Pancreas (tissue), 10 donors: Measurements from ENCODE around the gene CCDC32. TPM values are rescaled to one million over a fixed set of nuclear protein-coding genes. Genes with fewer than 3 reads are reported as not detected.

Source experiments
- ATAC-seq, 4 donors: fragments of 200-7000 bp; cut with Tn5 transposase; one replicate each; pipeline versions ENCODE4 v1.8.0 to v1.9.1; 2020; ENCODE audit warnings: mild to moderate bottlenecking in 4 of 4, moderate library complexity in 4 of 4
- DNase-seq, 6 donors: peaks; one replicate each; pipeline ENCODE4 v3.0.0-alpha.2; 2020
- FAIRE-seq: peaks from 2 replicates; lab custom pipeline; 2012; peaks lifted over from hg19 to GRCh38; lab: Jason Lieb, UNC
- H3K27ac ChIP-seq, 4 donors: fragments of 200-600 bp; sonication (generic); 1 replicate in 3 of 4; 2 replicates in 1 of 4; pipeline versions ENCODE4 v1.5.0 to v1.8.0; 2020
- H3K27me3 ChIP-seq, 4 donors: fragments of 200-600 bp; one replicate each; pipeline ENCODE4 v1.8.0; 2021
- H3K36me3 ChIP-seq, 3 donors: fragments of 200-600 bp; sonication (generic) in 1 of 3; one replicate each; pipeline versions ENCODE4 v1.5.0 to v1.8.0; 2020 to 2021
- H3K4me1 ChIP-seq, 3 donors: fragments of 200-600 bp; one replicate each; pipeline ENCODE4 v1.8.0; 2021
- H3K4me3 ChIP-seq, 4 donors: fragments of 200-600 bp; sonication (generic) in 2 of 4; one replicate each; pipeline versions ENCODE4 v1.5.0 to v1.8.0; 2020 to 2021
- H3K9me3 ChIP-seq, 4 donors: fragments of 200-600 bp; one replicate each; pipeline ENCODE4 v1.8.0; 2021
- WGBS, 2 donors: extraction: QIAGEN DNeasy Blood & Tissue Kit; methylation state at CpG; one replicate each; pipeline ENCODE4 v1.1.7; 2013; 5-methylcytosine and 5-hydroxymethylcytosine counted together
- intact Hi-C, 3 donors: fragments of 100-400 bp; cut with DNase I; formaldehyde crosslinking; loops; one replicate each; pipeline versions ENCODE4 v1.11.1 to v1.14.2; 2022
- polyA plus RNA-seq, 2 donors: library from polyadenylated mRNA; stranded (reverse); fragments of 200-250 nt; gene quantifications; one replicate each; pipeline ENCODE4 v1.2.3, GENCODE V29; 2013
- total RNA-seq, 6 donors: library from RNA; stranded (reverse); fragmentation: NEBNext Ultra II Directional in 4 of 6; extraction: Animal tissue kit (Norgen Biotek cat#: 25700) in 4 of 6; gene quantifications; one replicate each; pipeline versions ENCODE4 v1.2.1 to v1.2.4, GENCODE V29; 2021 to 2023
- TF ChIP-seq, protein P1 (sequence below), 4 donors: fragments of 200-600 bp; sonication (generic) in 3 of 4; IDR thresholded peaks; one replicate each; pipeline versions ENCODE4 v1.5.0 to v1.8.0; 2021; ENCODE audit warnings: antibody characterized with exemption in 4 of 4
- donor health status: healthy with polysubstance abuse.
- donor health status: DM: no; HTN: no; CAD: no; lungs with moderate emphysema.
- donor health status: DM: no; HTN: no; CAD: no.
- donor health status: control.
- donor health status: control.
- donor health status: Bipolar disorder and iron deficiency.
- donor health status: DM: yes; HTN: yes; CAD: no.
- donor health status: DM: no; HTN: no; CAD: no.
- donor health status: DM: no; HTN: no; CAD: no.
- donor health status: DM: yes; HTN: yes; CAD: no.

Gene CCDC32
- total and polyA plus RNA-seq, 8 donors = 13.5 to 22.6 (median 16.1) TPM

DNA sequence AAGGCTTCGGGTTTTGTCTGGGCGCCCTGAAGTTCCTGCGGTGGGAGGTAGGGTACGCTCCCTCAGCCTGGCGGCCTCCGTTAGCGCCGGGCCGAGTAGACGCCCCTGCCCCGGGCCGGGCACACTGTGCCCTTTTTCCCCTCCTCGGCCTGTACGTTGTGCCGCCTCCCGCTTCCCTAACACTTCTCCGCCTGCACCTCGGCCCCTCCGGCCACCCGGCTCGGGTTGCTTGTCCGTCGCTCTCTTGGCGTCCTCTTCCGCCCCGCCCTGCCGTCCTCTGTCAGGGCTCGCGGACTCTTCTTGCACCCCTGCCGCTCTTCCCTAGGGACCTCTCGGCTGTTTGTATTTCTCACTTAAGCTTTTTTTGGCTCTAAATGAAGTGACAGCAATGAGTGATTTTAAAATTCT is 29.6 kb upstream of the CCDC32 start:
- Histone ChIP-seq H3K4me3 (peak overlapping the region; percentile 36 to 67 (median 50)), H3K9me3 (no peaks in the 10 kb centered on the region), H3K36me3 (no peaks in the 10 kb centered on the region), H3K4me1 (peaks cover 3 to 8% (median 7%) of the 10 kb centered on the region in 3 donors), H3K27me3 (no peaks in the 10 kb centered on the region), H3K27ac (peak overlapping the region in 1 of 4 donors; percentile 93)
- intact Hi-C loops = no loop called here
- FAIRE-seq (no peak), DNase-seq (peak in 5 of 6 donors; percentile 16 to 83 (median 53)), ATAC-seq (peak; percentile 23 to 66 (median 52))
- TF ChIP-seq, protein P1, sequence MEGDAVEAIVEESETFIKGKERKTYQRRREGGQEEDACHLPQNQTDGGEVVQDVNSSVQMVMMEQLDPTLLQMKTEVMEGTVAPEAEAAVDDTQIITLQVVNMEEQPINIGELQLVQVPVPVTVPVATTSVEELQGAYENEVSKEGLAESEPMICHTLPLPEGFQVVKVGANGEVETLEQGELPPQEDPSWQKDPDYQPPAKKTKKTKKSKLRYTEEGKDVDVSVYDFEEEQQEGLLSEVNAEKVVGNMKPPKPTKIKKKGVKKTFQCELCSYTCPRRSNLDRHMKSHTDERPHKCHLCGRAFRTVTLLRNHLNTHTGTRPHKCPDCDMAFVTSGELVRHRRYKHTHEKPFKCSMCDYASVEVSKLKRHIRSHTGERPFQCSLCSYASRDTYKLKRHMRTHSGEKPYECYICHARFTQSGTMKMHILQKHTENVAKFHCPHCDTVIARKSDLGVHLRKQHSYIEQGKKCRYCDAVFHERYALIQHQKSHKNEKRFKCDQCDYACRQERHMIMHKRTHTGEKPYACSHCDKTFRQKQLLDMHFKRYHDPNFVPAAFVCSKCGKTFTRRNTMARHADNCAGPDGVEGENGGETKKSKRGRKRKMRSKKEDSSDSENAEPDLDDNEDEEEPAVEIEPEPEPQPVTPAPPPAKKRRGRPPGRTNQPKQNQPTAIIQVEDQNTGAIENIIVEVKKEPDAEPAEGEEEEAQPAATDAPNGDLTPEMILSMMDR (IDR thresholded peaks at IDR 0.05) = no peak
- 0% methylated on average over 31 of the region's 31 CpGs for WGBS, 2 donors

DNA sequence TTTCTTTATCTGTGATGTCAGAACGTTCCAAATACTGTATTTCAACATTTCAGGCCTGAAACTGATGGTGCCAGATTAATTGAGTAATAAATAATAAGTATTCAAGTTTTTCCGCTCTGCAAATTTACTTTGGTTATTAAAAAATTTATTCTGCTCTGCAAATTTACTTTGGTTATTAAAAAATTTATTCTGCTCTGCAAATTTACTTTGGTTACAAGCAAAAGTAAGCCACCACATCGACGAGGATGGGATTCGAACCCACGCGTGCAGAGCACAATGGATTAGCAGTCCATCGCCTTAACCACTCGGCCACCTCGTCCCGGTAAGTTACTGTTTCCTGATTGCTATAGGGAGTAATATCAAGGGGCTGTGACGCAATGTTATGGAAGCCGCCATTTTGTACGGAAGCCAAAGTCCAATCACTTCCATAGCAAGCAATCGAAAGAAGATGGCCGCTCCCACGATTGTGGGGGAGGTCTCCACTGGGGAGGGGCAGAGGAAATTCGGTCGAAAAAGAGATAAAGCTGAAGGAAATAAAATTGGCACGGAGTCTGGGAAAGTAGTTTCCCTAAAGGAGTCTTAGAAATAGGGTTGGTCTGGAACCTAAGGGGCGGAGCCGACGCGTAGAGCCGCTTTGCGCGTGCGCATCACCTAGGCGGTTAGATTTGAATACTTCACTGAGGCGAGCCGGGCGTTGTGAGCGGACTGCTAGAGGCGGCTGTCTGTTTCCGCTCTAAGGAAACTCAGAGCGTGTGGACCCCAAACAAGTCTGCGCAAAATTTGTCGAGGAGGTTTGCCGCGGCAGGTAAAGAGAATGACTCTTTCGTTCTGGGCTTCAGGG is 29.0 kb upstream of the CCDC32 start, which contains the start of gene KNL1:
Gene KNL1 (plus strand): TSS at position 662 of the 841 bp plus-strand sequence. CDS start 8,683 bp downstream, outside the sequence.
- ATAC-seq = peak; percentile 93 to 97 (median 93)
- 2% methylated on average over 41 of the region's 41 CpGs for WGBS, 2 donors
- peak; percentile 17 for FAIRE-seq
- intact Hi-C loops = no loop called here
- H3K4me3 ChIP-seq = peak within 1 kb of the TSS; percentile 36 to 67 (median 50)
- H3K36me3 ChIP-seq = no peaks in the 10 kb centered on the region
- TF ChIP-seq, protein P1 (IDR thresholded peaks at IDR 0.05) = no peak
- peak; percentile 87 to 96 (median 92) for DNase-seq
- H3K27me3 ChIP-seq = no peaks in the 10 kb centered on the region
- H3K9me3 ChIP-seq = no peaks in the 10 kb centered on the region
- peaks cover 3 to 8% (median 7%) of the 10 kb centered on the region in 3 donors for H3K4me1 ChIP-seq
- peak within 1 kb of the TSS; percentile 81 to 95 (median 92) for H3K27ac ChIP-seq

DNA sequence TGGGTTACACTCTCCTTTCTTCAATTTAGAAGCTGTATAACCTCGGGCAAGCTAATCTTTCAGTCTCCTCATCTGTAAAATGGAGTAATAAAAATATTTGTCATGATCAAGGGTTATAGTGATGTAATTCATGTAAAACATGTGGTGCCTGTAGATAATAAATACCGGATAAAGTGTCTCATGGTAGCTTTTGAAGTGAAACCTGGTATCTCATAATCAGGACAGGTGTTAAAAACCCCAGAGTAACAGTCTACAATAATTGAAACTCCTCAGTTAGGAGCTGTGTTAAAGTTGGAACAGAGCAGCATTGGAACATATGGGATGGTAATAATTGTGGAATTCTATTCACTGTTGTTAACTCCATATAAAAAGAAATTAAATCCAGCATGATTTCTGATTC is 28.3 kb upstream of the CCDC32 start:
- no peaks in the 10 kb centered on the region for H3K36me3 ChIP-seq
- no peak overlapping the region for H3K4me3 ChIP-seq
- H3K9me3 ChIP-seq = no peaks in the 10 kb centered on the region
- peaks cover 3 to 8% (median 7%) of the 10 kb centered on the region in 3 donors for H3K4me1 ChIP-seq
- no peak overlapping the region for H3K27ac ChIP-seq
- no peaks in the 10 kb centered on the region for H3K27me3 ChIP-seq
- 43 to 51% methylated on average over 2 of the region's 2 CpGs for WGBS, 2 donors
- intact Hi-C loops = no loop called here
- no peak for DNase-seq
- no peak for FAIRE-seq
- no peak for ATAC-seq
- TF ChIP-seq, protein P1 (IDR thresholded peaks at IDR 0.05) = no peak

DNA sequence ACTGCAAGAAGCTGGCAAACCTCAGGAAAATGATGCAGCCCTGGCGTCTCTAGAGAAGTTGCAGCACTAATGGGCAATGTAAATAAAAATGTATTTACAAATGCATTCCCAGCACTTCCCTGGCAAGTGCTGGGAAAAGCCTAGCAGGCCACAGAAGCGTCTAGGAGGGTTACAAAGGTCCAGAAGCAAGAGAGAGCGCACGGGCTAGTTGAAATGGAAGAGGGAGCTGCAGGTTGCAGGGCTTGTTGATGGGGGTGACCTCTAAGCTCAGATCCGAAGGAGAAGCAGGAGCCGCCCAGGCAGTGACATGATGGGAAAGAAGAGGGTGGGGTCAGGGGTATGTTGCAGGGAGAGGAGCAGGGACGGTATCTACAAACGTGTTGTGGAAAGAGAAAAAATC is 26.5 kb upstream of the CCDC32 start:
- DNase-seq (no peak), ATAC-seq (no peak), FAIRE-seq (no peak)
- Histone ChIP-seq H3K4me3 (no peak overlapping the region), H3K9me3 (no peaks in the 10 kb centered on the region), H3K4me1 (peaks cover 3 to 8% (median 7%) of the 10 kb centered on the region in 3 donors), H3K27me3 (no peaks in the 10 kb centered on the region), H3K27ac (no peak overlapping the region), H3K36me3 (no peaks in the 10 kb centered on the region)
- 68 to 70% methylated on average over 8 of the region's 8 CpGs for WGBS, 2 donors
- intact Hi-C loops = no loop called here
- TF ChIP-seq, protein P1 (IDR thresholded peaks at IDR 0.05) = no peak

DNA sequence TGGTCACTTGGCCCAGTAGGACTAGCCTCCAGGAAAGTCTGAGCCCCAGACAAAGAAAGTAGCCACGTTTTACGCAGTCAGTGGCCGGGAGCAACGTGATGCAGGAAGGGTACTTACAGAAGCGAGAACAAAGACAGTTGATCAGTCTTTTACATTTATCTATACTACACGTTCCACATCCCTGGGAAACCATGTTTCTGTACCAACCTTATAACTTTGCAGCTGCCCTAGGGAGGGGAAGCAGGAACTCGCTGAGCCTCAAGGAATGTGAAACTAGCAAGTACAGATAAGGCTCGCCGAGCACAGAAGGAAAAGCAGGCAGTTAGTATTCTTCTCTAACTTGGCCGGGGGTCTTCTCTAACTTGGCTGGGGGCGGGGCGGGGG is 25.8 kb upstream of the CCDC32 start:
- no peaks in the 10 kb centered on the region for H3K36me3 ChIP-seq
- H3K4me3 ChIP-seq = no peak overlapping the region
- intact Hi-C loops = no loop called here
- no peak overlapping the region for H3K27ac ChIP-seq
- DNase-seq (no peak), ATAC-seq (no peak), FAIRE-seq (no peak)
- 52 to 64% methylated on average over 12 of the region's 12 CpGs for WGBS, 2 donors
- H3K4me1 ChIP-seq = peaks cover 3 to 8% (median 7%) of the 10 kb centered on the region in 3 donors
- H3K27me3 ChIP-seq = no peaks in the 10 kb centered on the region
- no peaks in the 10 kb centered on the region for H3K9me3 ChIP-seq
- TF ChIP-seq, protein P1 (IDR thresholded peaks at IDR 0.05) = no peak
